Smooth muscle cell of the brain vasculature (primary cell): Measurements from ENCODE around the gene DDX5.

Experiments
- DNase-seq: peaks from one replicate; pipeline ENCODE4 v3.0.0-alpha.2; 2012; ENCODE audit warnings: low read depth, low spot score

Gene DDX5

DNA sequence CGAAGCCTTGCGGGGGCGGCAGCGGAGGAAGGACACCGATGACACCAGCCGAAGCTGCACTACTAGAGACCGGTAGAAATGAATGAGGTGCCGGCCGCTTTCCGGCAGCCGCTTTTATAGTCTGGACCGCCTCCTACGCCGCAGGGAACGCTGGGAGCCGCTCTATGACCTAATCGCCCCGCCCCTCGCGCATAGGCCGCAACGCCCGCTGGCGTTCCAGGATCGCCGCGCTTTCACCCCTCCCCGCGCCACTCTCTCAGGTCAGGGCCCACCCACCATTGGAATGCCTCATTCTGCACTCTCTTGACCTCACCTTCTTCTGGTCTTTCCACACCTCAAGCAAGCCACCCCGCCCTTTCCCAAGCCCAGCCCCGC, at the start of gene DDX5:
DDX5 (minus strand) TSS at position 89 of the 375 bp plus-strand sequence. CDS start 170 bp downstream, outside the sequence.
- no peak for DNase-seq

DNA sequence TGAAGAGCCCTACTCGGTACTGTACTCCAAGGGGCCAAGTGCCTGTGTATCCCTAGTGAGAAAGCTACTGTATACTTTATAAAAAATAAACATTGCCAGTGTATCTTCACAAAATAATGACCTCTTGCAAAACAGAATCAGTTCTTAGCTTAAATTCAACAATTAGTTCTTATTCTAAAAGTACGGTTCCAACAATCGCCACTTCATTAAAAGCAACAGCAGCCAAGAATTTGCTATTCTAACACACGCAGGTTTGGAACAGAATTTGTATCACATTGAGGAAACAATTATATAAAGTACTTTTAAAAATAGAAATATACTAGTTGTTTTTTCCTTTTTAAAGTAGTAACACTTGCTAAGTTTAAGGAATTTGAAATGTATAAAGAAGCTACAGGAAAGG, 49.2 kb upstream of the DDX5 start:
- DNase-seq, result no peak

GRCh38 chr17:64554028-64554637, 48.0 kb upstream of the DDX5 start:
- DNase-seq, result no peak

GRCh38 chr17:64551461-64551860, 45.4 kb upstream of the DDX5 start:
- DNase-seq, result no peak

DNA sequence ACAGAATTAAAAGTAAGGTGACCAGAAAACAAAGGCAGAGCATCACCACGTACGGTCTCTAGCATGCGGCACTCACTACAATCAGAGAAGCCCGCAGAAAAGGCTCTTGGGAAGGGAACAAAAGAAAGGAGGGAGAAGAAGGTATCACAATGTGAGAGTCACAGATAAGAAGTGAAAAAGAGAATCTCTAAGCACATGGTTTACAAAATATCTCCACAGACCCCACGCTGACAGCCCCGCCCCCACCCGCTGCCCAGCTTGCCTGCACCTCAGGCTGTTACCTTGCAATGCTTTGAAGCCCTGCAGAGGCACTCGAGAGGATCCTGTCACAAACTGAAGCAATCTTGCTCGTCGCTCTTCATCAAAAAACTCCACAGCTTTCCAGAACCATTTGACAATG, 41.2 kb upstream of the DDX5 start:
- DNase-seq, result no peak

DNA sequence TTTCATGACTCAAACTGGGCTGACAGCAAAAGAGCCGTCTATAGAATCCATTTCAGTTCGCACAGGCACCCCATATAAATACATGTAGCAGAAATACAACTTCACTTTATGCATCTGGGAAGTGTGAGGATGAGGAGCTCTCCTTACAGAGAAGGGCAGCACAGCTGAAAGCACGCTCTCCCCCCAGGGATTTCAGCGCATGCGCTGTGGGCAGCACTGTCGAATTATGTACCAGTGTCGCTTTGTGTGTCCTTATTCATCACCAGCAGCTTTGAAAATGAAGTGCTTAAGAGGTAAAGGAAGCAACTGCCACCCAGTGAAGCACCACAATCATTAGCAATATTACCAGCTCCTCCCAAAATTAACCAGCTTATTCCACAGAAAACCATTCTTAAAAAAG, 40.6 kb upstream of the DDX5 start:
- DNase-seq, result no peak

DNA sequence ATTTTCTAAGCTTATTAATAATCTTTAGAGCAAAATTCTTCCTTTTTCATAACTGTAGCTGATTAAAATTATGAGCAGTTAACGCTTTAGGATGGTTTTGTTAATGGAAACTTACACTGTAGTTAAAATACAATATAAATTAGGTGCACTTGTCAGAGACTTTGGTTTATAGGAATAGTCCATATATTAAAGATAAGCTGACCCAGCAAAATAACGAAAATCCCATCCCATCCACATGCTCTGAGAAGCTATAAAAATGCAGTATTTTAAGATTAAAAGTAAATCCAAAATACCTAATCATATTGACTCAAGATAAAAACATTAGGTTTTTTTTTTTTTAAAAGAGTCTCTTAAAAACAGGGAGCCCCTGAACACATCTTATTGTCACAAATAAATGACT, 38.7 kb upstream of the DDX5 start:
- DNase-seq, result no peak

DNA sequence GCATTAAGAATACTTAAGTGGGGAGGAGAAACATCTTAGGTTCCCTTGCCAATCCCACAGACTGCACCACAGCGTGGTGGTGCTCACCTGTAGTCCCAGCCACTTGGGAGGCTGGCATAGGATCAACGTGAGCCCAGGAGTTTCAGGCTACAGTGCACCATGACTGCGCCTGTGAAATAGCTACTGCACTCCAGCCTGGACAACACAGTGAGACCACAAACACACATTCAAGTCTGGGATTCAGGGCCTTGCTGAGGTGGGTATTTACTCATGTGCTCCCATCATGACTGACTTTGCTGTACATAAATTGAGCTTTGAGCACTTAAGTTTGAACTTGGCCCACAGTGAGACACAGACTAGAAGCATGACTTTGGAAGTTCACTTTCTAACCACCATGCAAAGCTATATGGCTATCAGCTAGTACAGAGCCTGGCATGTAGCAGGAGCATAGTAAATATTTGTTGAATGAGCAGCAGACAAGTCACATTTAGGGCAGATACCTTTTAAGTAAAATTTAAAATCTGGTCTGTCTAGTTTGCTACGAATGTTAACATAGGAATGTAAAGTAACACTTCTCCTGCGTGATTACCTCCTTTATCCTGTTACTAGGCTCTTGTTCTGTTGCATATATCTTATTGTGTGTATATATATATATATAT, 34.2 kb upstream of the DDX5 start:
- DNase-seq, result no peak

GRCh38 chr17:64538508-64539130, 32.5 kb upstream of the DDX5 start:
- DNase-seq, result no peak

GRCh38 chr17:64537488-64537887, 31.4 kb upstream of the DDX5 start:
- no peak for DNase-seq

DNA sequence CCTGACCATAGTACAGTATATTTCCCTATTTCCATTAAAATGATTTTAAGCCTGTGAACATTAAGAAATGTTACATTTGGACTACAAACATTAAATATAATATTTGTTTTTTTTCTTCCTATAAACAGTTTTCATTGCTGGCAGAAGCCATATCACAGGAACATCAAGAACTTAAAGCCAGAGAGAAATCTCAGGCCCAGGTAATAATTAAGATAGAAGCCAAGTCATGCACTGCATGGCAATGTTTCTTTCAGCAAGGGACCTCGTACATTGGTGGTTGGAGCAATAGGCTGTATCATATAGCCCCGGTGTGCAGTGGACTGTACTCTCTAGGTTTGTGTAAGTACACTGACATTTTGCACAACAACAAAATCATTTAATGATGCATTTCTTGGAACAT, 30.8 kb upstream of the DDX5 start:
- no peak for DNase-seq

DNA sequence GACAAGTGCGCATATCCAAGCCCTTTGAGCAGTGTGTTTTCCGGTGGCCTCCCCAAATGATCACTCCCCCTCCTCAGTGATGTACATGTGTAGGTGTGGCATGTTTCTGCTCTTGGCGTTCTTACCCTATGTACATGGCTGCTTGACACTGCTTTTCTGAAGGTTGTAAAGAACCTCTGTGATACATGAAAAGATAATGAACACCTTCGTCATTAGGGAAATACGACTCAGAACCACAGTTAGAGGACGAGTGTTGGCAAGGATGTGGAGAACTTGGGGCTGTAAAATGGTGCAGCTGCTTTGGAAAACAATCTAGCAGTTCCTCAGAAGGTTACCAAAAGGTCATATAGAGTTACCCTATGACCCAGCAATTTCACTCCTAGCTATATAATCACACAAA, 29.3 kb upstream of the DDX5 start:
- DNase-seq, result no peak

- no peak for DNase-seq
Measured at GRCh38 chr17:64534187-64534586, 28.1 kb upstream of the DDX5 start.

GRCh38 chr17:64533784-64534183, 27.7 kb upstream of the DDX5 start:
- DNase-seq, result no peak

- DNase-seq, result no peak
Measured at GRCh38 chr17:64532409-64532808, 26.3 kb upstream of the DDX5 start.

DNA sequence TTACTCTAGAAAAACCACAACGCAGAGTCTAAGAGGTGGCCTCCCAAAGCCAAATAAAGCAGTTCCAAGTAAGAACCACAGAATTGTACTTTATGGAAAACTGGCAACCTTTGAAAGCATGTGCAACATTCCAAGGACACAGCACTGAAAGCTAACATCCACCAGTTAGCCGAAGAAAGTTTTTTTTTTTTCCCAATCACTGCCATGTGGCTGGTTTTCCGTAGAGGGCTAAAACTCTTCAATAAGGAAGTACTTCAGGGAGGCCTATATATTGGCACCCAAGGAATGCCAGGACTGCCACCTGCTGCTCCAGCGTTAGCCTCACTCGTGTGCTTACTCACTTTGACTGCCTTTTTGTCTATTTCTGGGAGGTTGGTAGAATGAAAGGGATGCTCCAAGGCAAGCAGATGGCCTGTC, 25.9 kb upstream of the DDX5 start:
- no peak for DNase-seq

DNA sequence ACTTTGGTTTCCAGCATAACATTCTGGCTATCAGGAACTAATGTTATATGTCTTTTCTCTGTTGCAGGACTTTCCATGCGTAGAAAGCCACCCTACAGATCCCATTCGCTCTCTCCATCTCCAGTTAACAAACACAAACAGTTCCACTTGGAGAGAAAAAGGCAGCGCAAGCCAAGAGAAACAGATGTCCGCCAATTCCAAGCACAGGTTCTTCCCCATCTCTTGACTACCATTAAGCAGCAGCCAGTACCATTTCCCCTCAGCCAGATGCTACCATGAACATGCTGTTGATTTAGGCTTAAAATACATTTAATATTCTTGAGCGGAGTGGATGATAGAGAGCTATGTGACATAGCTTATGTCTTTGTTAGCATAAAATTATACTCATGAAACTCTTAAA, 23.1 kb upstream of the DDX5 start:
- no peak for DNase-seq

GRCh38 chr17:64527914-64528313, 21.8 kb upstream of the DDX5 start:
- DNase-seq, result no peak

DNA sequence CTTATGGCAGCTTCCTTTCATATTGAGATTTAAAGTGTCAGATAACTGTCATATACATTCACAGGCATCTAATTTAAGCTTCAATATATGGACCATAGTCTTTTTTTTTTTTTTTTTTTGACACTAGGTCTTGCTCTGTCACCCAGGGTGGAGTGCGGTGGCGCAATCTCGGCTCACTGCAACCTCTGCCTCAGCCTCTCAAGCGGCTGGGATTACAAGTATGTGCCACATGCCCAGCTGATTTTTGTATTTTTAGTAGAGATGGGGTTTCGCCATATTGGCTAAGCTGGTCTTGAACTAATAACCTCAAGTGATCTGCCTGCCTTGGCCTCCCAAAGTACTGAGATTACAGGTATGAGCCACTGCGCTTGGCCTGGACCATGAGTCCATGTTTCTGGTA, 14.3 kb upstream of the DDX5 start:
- DNase-seq, result no peak

DNA sequence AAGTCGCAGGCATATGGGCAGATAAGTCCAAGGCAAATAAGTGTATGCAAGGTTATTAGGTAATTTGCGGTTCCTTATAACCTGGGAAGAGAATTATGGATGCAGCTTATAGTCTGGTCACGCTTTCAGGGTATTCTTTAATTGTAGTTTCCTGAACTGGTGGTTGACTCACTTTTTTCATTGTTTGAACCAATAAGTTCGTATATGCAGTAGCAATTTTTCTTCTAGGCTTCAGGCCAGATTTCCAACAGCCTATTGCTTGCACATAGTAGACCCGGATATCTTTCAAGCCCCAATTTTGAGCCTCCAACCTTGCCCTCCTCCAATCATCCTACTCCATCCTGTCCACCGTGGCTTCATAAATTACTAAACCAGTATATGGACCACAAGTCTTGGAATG, 13.5 kb upstream of the DDX5 start:
- no peak for DNase-seq

DNA sequence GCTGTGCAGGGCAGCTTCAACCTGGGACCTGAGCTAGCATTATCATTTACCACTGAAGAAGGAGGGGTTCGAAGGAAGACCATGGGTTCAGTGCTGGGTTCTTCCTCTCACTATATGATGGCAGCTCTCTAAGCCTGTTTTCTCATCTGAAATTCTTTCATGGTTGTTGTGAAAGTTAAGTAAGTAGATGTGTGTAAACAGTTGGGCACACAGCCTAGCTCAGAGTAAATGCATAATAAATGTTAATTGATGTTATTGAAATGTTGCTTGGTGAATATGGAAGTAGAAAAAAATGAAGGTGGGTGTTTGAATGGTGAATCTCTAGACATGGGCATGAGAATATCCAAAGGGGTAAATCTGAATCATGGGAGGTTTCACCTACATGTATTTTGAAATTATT, 9.7 kb upstream of the DDX5 start:
- DNase-seq, result no peak

DNA sequence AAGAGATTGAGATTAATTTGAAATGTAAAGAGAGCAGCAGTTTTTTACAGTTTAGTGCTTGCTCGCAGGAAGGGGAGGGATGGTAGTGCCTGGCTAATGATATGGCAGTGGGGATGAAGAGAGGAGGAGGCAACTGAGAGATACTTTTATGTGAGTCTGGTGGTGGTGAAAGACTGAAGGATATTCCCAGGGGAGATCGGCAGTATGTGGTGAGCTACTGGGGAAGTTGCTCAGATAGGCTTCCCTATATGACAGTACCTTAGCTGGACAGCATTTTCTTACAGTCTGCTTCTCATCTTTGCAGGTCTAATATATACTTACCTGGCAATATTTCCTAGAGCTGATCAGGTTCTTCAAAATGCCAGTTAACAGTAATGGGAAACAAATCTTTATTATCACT, 9.3 kb upstream of the DDX5 start:
- DNase-seq, result no peak

GRCh38 chr17:64509179-64509578, 3.1 kb upstream of the DDX5 start:
- no peak for DNase-seq
